HG03520 (cell line): ENCODE measurements around the gene TRH.
"Not testable (repeated sequence)": the region's sequence is repeated elsewhere in the genome, so short reads cannot be mapped to it uniquely, and the experiment has no call there.

Source experiments
- ATAC-seq: cut with Tn5 transposase; IDR thresholded peaks from one replicate; pipeline ENCODE4 v1.9.1; 2021; ENCODE audit warnings: mild to moderate bottlenecking, moderate library complexity; ENCODE audit not compliant: unreplicated experiment

Gene TRH

DNA sequence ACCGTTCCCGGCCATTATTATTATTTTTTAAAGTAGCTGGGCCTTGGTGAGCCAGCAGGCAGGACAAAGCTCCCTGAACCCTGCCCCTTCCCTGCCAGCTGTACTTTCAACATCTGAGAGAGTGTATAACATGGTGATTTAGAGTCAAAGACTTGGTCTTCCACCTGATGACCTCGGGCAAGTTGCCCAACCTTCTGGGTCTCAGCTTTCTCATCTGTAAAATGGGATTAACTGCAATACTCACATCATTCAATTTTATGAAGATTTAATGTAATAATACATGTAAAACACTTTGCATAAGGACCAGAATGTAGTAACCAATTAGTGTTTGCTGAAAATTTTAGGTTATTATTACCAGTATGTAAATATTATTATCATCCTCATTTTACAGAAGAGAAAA, 11.9 kb upstream of the TRH start:
- ATAC-seq: no peak

DNA sequence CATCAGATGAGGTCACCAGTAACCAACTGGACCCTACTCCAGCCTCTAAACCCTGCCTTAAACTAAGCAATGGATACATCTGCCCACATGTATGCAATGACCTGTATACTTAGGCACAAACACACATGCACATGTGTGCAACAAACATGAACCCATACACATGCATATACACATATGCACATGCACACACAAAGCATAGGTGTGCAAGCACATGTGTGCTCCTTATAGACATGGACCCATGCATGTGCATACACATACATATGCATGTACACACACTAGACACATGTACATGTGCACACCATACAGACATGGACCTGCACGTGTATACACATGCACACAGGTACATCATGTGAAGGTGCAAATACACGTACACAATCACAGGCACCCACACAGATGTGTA, 8.6 kb upstream of the TRH start:
- no peak for ATAC-seq

DNA sequence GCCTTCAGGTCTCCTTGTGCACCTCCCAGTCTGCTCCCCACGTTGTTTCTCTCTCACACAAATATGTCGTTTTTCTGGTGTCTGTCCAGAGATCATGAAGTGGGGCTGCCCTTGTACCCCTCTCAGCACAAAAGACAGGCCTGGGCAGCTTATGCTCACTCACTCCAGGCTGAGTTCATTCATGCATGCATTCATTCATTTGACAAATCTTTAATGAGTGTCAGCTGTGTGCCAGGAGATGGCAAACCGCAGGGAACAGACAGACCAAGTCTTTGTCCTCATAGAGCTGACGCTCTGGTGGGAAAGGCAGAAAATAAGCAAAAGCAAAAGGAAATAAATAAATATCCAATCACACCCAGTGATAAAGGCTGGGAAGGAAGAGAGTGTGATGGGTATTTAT, 7.6 kb upstream of the TRH start:
- ATAC-seq: no peak

DNA sequence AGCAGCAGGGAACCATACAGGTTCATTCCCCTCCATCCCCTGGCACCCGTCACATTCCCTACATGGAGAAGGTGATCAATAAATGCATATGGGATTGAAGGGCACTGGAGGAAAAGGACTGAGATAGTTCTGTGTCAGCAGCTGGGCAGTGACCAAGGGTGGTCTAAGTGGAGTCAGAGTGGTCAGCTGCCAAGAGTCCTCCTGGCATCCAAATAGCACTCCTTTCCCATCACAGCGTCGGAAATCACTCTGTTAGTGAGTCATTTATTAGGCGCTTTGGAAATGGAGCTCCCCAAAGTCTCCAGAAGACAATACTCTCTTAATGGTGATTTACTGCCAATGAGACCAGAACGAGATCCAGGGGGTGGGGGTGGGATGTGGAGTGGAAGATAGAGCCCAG, 6.8 kb upstream of the TRH start:
- no peak for ATAC-seq

DNA sequence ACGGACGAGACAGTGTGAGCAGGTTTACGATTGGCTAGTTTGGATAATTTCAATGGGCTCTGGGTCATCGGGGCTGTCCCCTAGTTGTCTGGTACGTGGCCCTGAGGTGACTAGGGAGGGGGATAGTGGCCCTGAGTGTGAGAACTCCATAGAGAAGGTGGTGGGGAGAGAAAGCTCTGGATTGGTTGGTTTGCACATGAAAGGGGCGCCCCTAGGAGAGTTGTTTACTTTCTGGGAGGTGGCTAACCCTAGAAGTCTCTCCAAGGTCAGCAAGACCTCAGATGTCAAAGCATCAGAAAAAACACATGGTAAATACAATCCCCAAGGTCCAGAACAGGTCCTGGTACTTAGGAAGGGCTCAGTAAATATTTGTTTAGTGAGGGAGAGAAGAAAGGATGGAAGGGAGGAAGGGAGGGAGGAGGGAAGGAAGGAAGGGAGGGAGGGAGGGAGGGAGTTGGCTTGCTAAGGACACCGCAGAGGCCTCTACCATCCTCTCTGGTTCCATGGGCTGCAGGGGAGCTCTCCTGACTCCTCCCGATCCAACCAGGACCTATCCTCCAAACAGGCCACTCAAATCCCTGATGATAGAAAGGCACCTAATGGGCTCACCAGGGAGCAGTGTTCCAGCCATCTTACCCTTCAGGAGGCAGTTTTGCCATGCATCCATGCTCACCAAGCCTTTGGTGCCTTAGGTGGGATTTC, 3.0 kb upstream of the TRH start:
- no peak for ATAC-seq

DNA sequence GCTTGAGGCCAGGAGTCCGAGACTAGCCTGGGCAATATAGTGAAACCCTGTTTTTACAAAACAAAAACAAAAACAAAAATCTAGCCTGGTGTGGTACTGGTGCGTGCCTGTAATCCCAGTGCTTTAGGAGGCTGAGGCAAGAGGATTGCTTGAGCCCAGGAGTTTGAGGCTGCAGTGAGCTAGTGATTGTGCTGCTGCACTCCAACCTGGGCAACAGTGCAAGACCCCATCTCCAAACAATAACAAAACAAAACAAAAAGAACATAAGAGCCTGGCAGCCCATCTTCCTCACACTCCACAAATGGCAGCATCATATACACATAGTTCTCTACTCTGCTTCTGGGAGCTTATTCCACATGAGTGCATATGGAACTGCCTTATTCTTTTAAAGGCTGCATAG, 2.2 kb upstream of the TRH start:
- ATAC-seq: no peak

DNA sequence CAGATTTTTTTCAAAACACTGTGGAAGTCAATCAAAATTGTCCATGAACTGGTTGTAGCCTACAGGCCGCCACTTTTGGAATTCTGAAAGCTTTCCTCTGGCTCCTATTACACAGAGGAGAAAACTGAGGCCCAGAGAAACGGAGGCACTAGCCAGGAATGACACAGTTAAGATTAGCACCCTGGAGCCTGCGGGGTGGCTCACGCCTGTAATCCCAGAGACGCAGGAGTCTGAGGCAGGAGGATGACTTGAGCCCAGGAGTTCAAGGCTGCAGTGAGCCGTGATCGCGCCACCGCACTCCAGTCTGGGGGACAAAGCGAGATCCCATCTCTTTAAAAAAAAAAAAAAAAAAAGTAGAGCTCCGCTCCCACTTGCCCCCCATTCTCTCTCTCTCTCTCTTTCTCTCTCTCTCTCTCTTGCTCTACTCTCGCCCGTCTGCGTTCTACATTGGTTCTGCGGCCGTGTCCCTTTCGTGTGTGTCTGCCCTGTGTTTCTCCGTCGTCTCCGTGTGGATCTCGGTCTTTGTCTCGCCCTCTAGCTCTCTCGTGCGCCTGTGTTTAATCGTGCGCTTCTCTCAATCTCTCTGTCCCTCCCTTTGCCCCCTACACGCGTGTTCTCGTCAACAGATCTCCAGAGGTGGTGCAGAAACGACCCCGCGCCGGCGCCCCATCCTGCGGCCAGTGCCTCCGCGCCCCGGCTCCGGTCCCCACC, 512 bp upstream of the TRH start:
- no peak for ATAC-seq

DNA sequence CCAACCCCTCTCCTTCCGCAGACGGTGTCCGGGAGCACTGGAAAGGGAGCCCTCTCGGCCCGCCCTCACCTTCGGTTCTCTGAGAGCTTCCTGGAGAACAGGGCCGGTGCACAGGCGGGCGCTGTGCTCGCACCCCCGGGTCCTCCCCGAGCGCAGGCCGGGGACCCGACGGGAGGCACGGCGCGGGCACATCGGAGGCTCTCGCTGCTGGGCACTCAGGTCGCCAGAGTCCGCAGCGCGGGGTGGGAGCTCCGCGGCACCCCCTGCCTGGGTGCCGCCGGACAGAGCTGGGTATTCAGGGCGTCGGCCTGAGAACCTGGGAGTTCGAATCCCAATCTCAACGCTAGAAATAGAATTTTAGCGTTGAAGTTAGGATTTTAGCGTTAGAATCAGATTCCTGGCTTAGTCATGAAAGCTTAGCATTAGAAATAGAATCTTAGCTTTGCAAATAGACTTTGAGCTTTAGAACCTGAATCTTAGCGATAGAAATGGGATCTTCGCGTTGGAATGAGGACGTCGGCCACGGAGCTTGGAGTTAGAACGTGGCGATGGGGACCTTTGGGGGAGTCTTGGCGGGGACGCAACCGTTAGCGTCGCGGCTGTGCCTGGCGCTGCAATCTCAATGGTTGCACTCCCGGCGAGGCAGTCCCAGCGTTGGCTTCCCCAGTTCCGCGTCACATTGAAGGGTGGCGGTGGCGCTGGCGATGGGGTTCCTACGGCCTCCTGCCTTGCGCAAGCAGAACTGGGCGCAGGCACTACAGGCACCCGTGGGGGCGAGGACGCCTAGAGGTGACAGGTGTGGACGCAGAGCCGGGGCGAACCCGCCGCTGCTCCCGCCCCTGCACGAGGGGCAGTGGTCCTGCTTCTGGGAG, 549 bp downstream of the TRH start:
- ATAC-seq: no peak

DNA sequence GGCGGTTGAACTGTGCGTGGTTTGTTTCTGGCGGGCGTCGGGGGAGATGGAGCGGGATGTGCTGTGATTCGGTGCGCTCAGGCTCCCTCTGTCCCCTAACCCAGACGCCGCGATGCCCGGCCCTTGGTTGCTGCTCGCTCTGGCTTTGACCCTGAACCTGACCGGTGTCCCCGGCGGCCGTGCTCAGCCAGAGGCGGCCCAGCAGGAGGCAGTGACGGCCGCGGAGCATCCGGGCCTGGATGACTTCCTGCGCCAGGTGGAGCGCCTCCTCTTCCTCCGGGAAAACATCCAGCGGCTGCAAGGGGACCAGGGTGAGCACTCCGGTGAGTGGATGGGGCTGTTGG, 1.2 kb downstream of the TRH start:
- ATAC-seq: no peak

DNA sequence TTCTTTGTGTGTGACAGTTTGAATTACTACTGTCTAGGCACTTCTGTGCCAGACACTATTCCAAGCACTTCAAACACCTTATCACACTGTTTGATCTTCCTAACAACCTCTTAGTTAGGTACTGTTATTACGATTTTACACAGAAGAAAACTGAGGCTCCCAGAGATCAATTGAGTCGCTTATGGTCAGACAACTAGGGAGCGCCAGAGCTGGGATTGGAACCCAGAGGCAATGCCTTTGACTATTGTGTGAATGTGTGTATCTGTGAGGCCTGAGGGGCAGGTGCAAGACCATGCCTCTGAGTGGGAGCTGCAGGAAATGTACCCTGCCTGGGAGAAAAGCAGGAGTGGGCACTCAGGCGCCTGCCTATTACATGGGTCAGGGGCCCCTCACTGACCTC, 1.8 kb downstream of the TRH start:
- no peak for ATAC-seq

DNA sequence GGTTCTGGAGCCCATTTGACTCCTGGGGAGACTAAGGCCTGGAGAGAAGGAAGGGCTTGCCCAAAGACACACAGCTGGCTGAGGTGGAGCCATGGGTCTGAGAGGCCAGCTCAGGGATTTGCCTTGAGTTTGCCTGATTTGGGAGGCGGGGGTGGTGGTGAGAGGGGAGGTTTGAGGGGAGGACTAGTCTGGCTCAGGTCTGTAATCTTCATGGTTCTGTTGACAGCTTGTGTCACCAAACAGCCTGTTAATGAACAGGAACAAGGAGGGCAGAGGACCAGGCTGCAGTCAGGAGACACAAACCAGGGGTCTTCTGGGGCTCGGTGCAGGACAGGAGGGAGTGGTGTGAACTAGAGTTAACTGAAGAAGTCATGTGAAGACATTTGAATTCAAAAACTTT, 3.6 kb downstream of the TRH start:
- no peak for ATAC-seq

DNA sequence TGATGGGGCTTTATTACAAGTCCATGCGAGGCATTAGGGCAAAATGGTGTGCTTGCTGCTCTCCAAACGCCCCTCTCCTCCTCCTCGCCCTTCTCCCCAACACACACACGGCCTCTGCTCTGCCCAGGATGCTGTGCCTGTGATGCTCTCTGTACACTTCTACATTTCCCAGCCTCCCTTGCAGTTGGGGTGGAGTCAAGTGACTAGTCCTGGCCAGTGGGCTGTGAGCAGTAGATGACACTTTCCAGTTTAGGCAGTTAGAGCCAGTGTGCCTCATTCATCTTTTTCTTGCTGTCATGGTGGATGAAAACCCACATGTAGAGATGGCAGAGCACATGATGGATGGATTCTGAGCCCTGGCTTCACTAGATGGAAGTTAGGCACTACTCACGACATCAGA, 5.4 kb downstream of the TRH start:
- ATAC-seq: no peak

DNA sequence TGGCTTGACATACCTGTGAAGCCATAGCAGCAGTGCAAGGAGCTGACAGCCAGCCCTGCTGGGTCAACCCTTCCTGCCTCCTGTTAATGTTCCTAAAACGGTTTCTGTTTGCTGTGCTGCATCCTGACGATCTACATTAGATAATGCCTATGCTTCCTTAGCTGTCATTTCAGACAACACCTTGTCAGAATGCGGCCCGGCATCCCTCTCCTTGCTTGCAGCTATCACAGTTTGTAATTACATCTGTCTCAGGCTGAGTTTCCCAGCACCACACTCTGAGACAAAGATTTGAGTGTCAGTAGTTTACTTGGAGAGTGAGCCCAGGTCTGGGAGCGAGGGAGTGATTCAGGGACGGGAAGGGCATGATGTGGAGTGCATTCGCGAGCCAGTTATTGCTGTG, 9.0 kb downstream of the TRH start:
- ATAC-seq: no peak

DNA sequence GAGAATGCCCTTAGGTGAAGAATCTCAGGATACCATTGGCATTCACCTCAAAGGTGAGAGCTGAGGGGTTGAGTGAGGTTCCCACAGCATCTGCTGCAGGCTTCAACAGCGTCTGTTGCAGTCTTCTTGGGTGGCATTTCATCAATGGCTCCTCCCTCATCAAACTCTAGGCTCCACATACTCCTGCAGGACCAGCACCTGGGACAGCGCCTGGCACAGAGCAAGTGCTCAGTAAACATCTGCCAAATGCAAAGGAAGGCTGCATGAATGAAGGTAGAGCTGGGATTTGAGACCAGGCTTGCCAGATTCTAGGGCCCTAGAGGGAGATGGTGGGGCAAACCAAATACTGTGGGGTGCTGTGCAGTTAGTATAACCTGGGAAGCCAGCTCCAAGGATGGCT, 9.6 kb downstream of the TRH start:
- ATAC-seq: no peak

DNA sequence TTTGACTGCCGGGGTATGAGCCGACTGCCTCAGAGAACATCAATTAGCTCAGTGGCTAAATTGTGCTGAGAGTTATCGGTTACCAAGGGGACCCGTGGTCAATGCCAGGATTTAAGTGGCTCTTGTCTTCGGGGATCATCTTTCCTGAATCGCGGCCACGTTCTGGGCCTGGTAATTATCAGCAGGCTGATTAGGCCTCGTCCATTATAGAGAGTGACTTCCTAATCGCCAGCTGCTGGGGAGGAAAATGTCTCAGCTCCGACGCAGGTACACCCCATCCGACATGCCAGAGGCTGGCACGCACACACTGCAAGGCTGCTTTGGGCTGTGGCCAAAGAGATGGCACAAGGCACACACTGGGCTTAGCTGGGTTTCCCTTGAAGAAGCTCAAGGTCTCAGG, 10.6 kb downstream of the TRH start:
- ATAC-seq: no peak

DNA sequence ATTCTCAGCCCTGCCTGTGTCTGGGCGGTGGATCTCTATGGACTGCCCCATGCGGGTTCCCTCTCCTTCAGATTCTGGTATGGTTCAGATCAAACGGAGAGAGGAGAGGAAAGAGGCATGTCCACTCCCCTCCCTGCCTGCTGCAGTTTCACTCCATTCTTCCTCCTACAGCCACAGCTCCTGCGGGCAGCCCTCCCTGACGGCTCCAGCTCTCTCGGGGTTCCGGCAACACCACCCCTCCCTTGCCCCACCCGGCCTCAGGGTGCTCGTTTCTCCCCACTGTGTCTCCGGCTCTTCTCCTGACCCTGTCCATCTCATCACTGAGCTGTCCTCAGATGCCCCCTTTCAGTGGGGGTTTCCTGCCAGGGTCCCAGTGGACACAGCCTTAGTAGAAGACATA, 13.9 kb downstream of the TRH start:
- no peak for ATAC-seq

DNA sequence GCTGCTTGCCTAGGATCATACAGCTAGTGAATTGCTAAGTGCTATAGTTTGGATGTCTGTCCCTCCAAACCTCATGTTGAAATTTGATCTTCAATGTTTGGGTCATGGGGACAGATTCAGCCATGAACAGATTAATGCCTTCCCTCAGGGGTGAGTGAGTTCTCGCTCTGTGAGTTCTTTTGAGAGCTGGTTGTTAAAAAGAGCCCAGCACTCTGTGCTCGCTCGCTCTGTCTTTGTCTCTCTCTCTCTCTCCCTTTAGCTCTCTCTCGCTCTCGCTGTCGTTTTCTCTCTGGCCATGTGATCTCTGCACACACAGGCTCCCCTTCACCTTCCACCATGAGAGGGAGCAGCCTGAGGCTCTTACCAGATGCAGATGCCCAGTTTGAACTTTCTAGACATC, 14.9 kb downstream of the TRH start:
- ATAC-seq: no peak

DNA sequence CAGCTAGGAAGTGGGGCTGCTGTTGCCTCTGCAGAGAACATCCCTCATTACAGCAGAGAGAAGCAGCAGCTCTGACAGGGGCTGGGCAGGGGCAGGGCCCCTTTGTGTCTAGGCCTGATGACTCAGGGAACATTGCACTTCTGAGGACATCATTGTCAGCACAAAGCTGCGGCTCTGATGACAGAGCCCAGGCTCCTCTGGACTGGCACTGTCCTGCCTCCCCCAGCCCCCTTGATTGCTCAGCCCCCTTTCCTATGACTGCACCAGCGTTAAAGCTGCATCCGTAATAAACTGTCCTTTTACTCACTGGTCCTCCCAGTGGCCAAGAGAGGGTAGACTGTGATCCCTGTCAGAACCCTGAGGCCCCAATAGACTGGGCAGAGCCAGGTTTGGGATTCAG, 18.3 kb downstream of the TRH start:
- ATAC-seq: no peak

DNA sequence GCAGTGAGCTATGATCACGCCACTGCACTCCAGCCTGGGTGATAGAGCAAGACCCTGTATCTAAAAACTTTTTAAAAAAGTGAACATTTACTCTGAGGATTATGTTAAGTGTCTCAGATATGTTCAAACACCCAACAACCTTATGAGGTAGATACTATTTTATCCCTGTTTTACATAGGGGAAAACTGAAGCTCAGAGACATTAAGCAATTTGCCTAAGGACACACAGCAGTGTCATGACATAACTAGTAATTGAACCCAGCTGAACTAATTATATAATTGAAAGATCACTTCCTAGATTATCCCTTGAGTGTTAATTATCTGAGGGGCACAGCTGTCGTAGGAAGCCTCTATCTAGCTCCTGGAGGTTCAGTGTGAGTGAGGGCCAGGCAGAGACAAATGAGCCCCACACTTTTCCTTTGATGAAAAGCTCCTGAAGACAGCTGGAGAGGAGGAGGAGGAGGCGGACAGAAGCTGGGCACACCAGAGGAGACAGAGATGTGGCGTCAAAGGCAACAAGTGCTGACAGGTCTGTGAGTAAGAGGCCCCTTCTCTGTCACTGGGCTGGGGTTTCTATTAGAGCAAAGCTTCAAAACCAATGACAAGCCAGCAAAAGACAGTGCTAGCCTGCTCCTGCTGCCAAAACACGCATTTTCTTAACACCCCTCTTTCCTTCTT, 20.5 kb downstream of the TRH start:
- ATAC-seq: no peak

DNA sequence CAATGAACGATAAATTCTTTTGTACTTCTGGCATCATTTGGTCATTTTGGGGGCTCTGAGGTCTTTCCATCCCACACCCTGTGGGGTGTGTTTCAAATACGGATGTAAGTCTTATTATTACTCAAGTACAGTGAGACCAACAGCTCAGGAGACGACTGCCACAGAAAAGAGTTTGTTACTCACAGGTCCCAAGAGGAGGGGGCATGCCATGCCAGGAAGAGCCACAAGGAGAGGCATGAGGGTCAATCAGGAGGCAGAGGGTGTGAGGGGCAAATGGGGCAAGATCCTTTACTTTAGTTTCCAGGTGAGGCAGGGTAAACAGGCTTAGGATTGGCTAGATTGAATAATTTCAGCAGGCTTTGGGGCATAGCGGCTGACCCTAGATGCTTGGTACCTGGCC, 21.6 kb downstream of the TRH start:
- no peak for ATAC-seq

DNA sequence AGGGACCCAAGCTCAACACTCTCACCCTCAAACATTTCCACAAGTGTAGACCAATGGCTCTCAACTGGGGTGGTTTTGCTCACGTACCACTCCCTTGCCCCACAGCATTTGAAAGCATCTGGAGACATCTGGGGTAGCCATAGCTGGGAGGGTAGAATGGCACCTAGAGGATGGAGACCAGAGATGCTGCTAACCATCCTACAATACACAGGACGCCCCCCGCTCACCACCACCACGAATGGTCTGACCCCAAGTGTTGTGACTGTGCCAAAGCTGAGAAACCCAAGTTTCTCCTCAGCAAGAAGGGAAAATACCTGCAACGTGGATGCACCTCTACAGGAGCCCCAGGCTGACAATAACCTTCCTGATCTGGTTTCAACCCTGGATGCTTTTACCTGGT, 24.7 kb downstream of the TRH start:
- ATAC-seq: not testable (repeated sequence)
